SK-N-MC (cell line): Measurements from ENCODE around the gene RNF213.

Source experiments
- EZH2 ChIP-seq: fragments of 200-600 bp; sonication (generic); IDR thresholded peaks from one replicate; pipeline ENCODE4 v1.6.1; 2017; ENCODE audit warnings: antibody characterized with exemption
- POLR2AphosphoS5 ChIP-seq: IDR thresholded peaks from 2 replicates; pipeline ENCODE4 v1.6.1; 2012; ENCODE audit warnings: mild to moderate bottlenecking, low read depth, low read length, borderline replicate concordance

DNA sequence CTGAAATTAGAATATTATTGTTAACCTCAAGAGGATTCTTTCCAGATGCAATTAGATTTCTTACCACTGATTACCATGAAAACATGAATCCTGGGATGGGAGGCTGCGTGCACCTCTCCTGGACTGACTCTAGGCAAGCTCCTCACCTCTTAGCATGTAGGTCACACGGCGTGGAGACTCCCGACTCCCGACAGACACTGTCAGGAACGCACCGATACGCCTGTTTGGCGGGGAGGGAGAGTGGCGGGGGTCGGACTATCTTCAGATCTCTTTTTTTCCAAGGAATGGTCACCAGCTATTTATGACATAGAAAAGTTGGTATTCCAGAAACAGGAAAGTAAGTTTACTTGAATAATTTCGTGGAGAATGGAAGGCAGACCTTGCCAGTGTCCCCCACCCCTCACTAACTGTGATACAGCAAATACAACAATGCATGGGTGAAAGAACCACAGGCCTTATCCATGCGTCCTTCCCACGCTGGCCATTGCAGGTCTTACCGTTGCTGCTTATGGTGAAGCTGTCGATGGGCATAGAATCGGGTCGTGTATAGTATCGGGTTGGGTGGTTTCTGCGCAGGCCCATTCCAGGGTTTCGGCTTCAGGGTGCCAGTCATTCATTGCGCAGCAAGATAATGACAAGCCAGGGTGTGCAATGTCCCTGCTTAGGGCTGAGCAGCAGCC, 91.7 kb downstream of the RNF213 start:
- TF ChIP-seq POLR2AphosphoS5 = no peak
- TF ChIP-seq EZH2 = no peak
